ENCODE data around the gene ZC3H10. TPM values are rescaled to one million over a fixed set of nuclear protein-coding genes. Genes with fewer than 3 reads are reported as not detected.

ZC3H10 gene
- total RNA-seq, 2 donors from 2014 or later = 0.99 to 11.2 TPM

DNA sequence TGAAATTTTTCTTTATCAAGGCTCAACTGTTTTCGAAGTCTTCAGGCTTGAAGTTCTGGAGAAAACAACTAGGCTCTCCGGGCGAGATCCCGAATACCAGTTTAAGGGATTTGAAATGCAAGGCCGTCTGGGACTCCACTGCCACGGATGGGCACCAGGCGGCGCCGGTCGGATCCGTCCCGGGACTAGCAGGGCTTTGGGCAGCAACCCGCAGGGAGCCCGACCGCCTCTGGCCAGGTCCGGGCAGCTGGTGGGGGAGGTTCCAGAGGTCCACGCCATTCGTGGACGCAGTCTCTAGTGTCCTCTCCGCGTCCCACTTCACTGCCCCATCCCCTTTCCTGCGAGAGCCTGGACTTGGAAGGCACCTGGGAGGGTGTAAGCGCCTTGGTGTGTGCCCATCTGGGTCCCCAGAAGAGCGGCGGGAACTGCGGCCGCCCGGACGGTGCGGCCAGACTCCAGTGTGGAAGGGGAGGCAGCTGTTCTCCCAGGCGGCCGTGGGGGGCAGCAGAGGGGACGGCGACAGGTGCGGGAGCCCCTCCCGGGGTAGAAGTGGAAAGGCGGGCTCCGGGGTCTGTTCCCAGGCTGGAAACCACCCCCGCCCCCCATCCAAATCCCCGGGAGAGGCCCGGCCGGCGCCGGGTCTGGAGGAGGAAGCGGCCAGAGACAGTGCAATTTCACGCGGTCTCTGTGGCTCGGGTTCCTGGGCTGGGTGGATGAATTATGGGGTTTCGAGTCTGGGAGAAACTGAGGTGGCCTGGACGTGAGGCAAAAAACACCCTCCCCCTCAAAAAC, 38.9 kb upstream of the ZC3H10 start:
- peak overlapping the region; percentile 6 to 58 for H3K4me3 ChIP-seq
- WGBS, 2 donors = 0 to 1% methylated on average over 18 to 49 of the region's 50 CpGs
- H3K4me1 ChIP-seq = peaks cover 45% of the 10 kb centered on the region
- intact Hi-C loops (cut with DNase I) = no loop called here
- H3K36me3 ChIP-seq (replicated peaks in 1 of 2; ENCODE audit: insufficient read depth in 1 of 2, low read depth in 2 of 2) = peaks cover 0 to 2% of the 10 kb centered on the region in 2 donors
- no peaks in the 10 kb centered on the region for H3K9me3 ChIP-seq
- no peaks in the 10 kb centered on the region for H3K27me3 ChIP-seq
- ATAC-seq (peak; percentile 74), DNase-seq (peak; percentile 94 to 96 (median 95))
- TF ChIP-seq, protein P1, sequence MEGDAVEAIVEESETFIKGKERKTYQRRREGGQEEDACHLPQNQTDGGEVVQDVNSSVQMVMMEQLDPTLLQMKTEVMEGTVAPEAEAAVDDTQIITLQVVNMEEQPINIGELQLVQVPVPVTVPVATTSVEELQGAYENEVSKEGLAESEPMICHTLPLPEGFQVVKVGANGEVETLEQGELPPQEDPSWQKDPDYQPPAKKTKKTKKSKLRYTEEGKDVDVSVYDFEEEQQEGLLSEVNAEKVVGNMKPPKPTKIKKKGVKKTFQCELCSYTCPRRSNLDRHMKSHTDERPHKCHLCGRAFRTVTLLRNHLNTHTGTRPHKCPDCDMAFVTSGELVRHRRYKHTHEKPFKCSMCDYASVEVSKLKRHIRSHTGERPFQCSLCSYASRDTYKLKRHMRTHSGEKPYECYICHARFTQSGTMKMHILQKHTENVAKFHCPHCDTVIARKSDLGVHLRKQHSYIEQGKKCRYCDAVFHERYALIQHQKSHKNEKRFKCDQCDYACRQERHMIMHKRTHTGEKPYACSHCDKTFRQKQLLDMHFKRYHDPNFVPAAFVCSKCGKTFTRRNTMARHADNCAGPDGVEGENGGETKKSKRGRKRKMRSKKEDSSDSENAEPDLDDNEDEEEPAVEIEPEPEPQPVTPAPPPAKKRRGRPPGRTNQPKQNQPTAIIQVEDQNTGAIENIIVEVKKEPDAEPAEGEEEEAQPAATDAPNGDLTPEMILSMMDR (IDR thresholded peaks at IDR 0.05) = peak; percentile 68 to 95 (median 92)
- peak; percentile 81 to 92 (median 90) for TF ChIP-seq POLR2A (IDR thresholded peaks at IDR 0.05)
- peak overlapping the region; percentile 95 to 98 (median 98) for H3K27ac ChIP-seq

DNA sequence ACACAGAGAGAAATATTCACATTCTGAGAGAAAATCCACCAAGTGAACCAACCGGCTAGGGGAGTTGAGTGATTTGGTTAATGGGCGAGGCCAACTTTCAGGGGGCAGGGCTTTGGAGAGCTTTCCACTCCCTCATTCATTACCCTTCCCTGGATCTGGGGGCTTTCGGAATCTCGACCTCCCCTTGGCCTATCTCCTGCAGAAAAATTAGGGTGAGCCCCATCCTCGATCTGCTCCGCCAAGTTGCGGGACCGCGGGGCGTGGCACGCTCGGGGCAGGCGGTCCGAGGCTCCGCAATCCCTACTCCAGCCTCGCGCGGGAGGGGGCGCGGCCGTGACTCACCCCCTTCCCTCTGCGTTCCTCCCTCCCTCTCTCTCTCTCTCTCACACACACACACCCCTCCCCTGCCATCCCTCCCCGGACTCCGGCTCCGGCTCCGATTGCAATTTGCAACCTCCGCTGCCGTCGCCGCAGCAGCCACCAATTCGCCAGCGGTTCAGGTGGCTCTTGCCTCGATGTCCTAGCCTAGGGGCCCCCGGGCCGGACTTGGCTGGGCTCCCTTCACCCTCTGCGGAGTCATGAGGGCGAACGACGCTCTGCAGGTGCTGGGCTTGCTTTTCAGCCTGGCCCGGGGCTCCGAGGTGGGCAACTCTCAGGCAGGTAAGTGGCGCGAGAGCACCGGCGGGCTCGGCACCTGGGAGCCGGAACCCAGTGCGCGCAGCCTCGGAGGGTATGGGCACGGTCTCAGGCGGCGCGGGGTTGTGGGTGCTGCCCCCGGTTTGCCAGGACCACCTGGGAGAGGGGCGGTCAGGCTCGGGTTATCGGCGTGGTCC, 38.1 kb upstream of the ZC3H10 start, which contains the start of gene ERBB3:
Gene ERBB3, plus strand, starts transcription at position 443 of the 833 bp plus-strand sequence. Its CDS starts 136 bp downstream, at position 579.
- peak within 1 kb of the TSS; percentile 95 to 98 (median 98) for H3K27ac ChIP-seq
- H3K27me3 ChIP-seq = no peaks in the 10 kb centered on the region
- peak; percentile 92 to 97 (median 95) for TF ChIP-seq POLR2A (IDR thresholded peaks at IDR 0.05)
- TF ChIP-seq, protein P1 (IDR thresholded peaks at IDR 0.05) = peak in 6 of 7 experiments; percentile 9 to 66 (median 49)
- WGBS, 2 donors = 0 to 1% methylated on average over 32 to 59 of the region's 59 CpGs
- intact Hi-C loops (cut with DNase I) = no loop called here
- H3K9me3 ChIP-seq = no peaks in the 10 kb centered on the region
- ATAC-seq = peak; percentile 84
- DNase-seq = peak; percentile 89 to 92 (median 92)
- peaks cover 0 to 3% of the 10 kb centered on the region in 2 donors for H3K36me3 ChIP-seq (replicated peaks in 1 of 2; ENCODE audit: insufficient read depth in 1 of 2, low read depth in 2 of 2)
- H3K4me3 ChIP-seq = peak within 1 kb of the TSS; percentile 58 to 84
- peaks cover 53% of the 10 kb centered on the region for H3K4me1 ChIP-seq

DNA sequence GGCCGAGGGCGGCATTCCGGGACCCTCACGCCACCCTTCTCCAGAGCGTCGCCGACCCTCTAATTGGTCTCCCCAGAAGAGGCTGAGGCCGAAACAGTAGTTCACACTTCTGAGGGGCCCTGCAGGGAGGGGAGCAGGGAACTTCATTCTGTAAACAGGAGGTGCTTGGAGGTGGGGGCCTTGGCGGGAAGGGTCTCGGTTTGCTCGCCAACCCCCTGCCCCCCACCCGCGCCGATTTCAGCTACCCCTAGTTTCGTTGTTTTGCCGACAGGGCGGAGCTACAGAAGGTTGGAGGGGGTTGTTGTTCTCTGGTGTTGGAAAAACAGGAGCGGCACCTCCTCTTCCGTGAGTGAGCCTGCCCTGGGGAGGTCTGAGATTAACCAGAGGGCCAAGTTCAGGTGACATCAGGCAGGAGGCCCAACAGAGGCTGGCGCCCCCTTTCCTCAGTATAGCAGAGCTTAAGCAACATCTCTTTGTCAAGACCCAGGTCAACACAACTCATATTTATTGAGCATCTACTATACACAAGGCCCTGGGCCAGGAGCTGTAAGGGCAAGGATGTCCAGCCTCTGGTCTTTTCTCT, 37.4 kb upstream of the ZC3H10 start:
- peak; percentile 31 for ATAC-seq
- H3K4me1 ChIP-seq = peaks cover 58% of the 10 kb centered on the region
- H3K9me3 ChIP-seq = no peaks in the 10 kb centered on the region
- TF ChIP-seq POLR2A (IDR thresholded peaks at IDR 0.05) = peak; percentile 19 to 30 (median 27)
- TF ChIP-seq, protein P1 (IDR thresholded peaks at IDR 0.05) = peak in 2 of 7 experiments; percentile 7 to 10
- peak; percentile 71 to 82 (median 78) for DNase-seq
- H3K27ac ChIP-seq = peak overlapping the region; percentile 95 to 98 (median 98)
- WGBS, 2 donors = 1 to 8% methylated on average over 11 to 20 of the region's 20 CpGs
- H3K36me3 ChIP-seq (replicated peaks in 1 of 2; ENCODE audit: insufficient read depth in 1 of 2, low read depth in 2 of 2) = peaks cover 0 to 4% of the 10 kb centered on the region in 2 donors
- intact Hi-C loops (cut with DNase I) = no loop called here
- H3K4me3 ChIP-seq = peak overlapping the region; percentile 58 to 84
- H3K27me3 ChIP-seq = no peaks in the 10 kb centered on the region

DNA sequence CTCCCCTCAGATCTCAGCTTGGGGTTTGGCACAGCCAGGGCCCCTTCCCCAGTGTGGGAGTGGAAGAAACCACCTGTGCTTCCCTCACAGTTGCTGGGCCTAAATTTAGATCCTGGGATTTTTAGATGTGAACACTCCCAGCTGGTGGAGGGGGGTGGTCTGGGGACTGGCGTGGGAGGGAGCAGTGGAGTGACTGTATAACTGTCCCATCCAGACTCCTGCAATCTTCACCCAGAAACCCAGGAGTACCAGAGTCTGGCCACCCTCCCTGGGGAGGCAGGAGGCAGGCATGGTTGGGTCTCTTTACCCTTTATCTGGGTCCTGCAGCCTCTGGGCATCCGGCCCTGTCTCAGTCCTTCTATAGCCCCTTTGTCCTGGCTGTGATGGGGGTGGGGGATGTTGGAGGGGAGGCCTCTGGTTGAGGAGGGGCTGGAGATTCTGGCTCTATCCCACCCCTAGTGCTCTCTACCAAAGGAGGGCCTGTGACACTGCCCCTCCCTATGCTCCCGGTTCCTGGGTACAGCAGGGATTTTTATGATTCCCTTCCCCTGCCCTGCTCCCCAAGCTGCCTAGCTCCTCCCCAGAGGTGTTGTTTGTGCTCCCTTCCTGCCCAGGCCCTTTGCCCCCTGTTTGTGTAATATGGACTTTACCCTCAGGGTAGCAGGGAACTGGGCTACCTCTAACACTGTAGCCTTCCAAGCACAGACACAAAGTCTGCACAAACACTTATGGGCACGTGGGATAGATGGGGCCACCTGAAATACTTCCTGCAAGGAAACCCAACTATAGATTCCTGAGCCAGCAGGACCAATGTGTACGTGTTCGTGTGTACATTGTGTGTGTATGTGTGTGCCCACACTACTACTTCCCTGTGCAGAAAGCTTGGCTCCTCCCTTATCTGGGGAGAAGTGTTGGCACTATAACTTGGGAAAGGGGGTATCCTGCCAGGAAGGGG, 36.4 kb upstream of the ZC3H10 start:
- Histone ChIP-seq H3K4me1 (peaks cover 68% of the 10 kb centered on the region), H3K4me3 (peak overlapping the region in 1 of 2 donors; percentile 84), H3K36me3 (replicated peaks in 1 of 2; ENCODE audit: insufficient read depth in 1 of 2, low read depth in 2 of 2) (peaks cover 0 to 4% of the 10 kb centered on the region in 2 donors), H3K27ac (peak overlapping the region; percentile 95 to 98 (median 98)), H3K27me3 (no peaks in the 10 kb centered on the region), H3K9me3 (no peaks in the 10 kb centered on the region)
- 7 to 9% methylated on average over 5 to 6 of the region's 6 CpGs for WGBS, 2 donors
- peak; percentile 68 to 87 (median 81) for DNase-seq
- intact Hi-C loops (cut with DNase I) = no loop called here
- ATAC-seq = peak; percentile 33
- TF ChIP-seq POLR2A (IDR thresholded peaks at IDR 0.05) = peak; percentile 45 to 57 (median 47)
- TF ChIP-seq, protein P1 (IDR thresholded peaks at IDR 0.05) = no peak

All from body of pancreas (tissue), 4 donors.